T-helper 2 cell treated with Interferon-gamma antibody and Interleukin-4, amounts not matched to agents 100 ng/mL and 5 ng/mL, for 36 hours (primary cell): ENCODE results near the gene GIMAP5. TPM values are rescaled to one million over a fixed set of nuclear protein-coding genes. Genes with fewer than 3 reads are reported as not detected.

ENCODE experiments used
- intact Hi-C: fragments of 100-400 bp; cut with micrococcal nuclease; formaldehyde crosslinking; loops from one replicate; pipeline ENCODE4 v1.15.1; 2023
- total RNA-seq: library from RNA; stranded (reverse); gene quantifications from 2 replicates; pipeline ENCODE4 v1.2.3, GENCODE V29; 2022

The GIMAP5 gene
- 77.7 and 90.8 TPM in 2 replicates for total RNA-seq

DNA sequence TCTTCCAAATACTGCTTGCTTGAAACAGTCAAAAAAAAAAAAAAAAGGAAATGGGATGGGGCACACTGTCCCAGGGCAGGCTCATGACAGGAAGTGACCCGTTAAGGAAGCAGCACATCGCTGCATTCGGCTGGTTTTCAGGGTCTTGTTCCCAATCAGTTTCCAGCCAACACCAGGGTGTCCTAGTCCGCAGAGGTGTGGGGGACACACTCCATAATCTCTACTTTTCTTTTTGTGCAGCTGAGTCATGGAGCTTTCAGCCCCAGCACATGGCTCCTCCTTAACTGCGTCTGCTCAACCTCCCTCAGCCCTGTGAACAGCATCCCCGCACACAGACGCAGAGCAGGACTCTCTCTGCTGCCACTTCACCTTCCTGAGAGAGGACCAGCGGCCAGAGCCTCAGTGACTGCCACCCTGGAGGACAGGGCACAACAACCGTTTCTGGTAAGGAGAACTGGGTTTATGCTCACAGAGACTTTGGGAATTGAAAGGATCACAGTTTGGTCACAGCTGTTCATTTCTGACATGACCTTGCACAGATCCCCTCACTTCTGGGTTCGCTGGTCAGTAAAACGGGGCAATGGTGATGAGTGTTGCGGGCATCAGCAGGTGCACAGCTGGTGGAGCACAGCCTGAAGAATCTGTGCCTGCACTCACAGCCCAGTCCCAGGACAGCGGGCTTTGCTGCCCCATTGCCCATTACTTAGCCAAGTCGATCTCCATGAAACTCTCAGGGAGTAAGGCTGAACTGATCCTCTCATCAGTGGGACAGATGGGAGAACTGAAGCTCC, at the start of gene GIMAP5:
TSS of gene GIMAP5 (plus strand) at position 154 of the 791 bp plus-strand sequence. CDS start 3,467 bp downstream, outside the sequence.
- intact Hi-C loops = loop anchor here (1.0 to 5.0 kb wide), 6 partner anchors 21 to 290 kb away; partner anchors contain the start of genes GIMAP1, GIMAP2 and GIMAP4

DNA sequence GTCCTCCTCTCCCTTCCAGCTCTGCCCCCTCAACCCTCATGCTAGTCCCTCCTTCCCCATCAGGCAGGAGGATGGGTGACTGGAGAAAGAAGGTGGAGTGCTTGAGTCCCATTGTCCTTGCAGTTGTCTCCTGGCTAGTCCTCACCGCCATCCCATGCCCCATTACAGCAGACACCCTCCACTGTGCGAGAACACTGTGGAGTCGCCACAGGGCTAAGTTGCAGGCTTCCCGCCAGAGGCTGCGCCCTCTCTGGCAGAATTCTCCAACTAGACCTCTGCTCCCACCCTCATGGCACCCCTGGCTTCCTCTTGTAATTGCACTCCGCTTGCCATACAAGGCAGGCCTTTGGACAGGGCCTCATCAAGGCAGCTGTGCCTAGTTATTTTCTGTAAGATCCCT, 48.6 kb upstream of the GIMAP5 start:
- intact Hi-C loops = loop anchor here (5.0 kb wide), 2 partner anchors 49 to 171 kb away; partner anchors contain the start of gene GIMAP5

DNA sequence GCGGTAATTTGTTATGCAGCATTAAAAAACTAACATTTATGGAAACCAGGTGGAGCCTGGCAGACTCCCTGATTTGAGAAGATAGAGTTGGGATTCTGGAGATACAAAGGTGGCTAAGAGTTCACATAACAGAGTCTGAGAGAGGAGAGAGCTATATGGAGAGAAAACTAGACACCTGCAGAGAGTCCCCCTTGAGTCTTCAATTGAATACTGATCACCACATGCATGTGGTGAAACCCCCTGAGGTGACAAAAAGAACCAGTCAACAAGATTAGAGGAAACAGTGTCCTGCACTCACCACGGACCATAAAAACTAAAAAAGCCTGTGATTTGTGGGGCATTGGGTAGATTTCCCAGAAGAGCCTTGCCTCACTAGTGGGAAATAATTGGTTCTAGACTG, 41.6 kb upstream of the GIMAP5 start:
- intact Hi-C loops = no loop called here

DNA sequence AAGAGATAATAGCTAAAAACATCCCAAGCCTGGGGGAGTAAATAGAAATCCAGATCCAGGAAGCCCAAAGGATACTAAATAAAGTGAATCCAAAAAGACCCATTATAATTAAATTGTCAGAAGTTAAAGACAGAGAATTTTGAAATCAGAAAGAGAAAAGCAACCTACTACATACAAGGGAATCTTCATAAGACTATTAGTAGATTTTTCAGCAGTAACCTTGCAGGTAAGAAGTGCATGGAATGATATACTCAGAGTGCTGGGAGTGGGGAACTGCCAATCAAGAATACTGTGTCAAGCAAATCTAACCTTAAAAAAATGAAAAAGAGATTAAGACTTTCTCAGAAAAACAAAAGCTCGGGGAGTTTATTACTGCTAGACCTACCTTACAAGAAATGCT, 34.0 kb upstream of the GIMAP5 start:
- intact Hi-C loops = no loop called here

DNA sequence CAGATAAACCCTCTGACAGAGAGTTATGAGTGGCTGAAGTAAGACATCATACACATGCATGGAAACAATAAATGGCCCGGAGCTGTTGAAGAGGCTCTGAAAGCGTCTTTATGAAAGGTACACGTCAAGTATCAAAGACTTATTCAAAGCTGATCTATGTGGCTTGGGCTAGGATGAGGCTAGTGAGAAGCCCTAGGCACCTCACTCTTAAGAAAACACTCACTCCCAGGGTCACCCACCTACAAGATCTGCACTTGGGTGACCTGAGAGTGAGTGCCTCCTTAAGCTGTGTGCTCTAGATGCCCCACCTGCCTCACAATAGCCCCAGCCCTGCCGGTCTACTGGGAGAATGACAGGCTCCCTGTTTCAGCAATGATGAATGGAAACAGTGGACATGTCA, 21.9 kb upstream of the GIMAP5 start:
- intact Hi-C loops = loop anchor here (5.0 kb wide), 3 partner anchors 42 to 83 kb away; partner anchors contain the start of gene GIMAP6

DNA sequence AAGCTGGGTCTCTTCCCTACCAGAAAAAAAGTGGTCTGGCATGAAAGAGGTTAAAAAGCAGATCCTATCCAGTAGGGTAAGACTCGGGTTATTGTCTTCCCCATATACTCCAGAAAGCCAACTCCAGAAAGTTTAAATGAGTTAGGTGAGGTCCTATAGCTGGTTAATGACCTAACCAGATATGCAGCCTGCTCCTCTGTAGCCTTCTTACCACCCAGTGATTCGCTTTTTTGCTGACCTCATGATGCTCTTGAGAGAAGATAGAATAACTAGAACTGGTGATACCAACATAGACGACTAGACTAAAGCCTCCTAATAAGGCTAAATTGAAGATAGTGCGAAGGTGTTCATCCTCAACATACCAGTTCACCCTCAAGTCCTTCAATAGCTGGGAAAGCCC, 21.5 kb upstream of the GIMAP5 start:
- intact Hi-C loops = loop anchor here (2.0 to 5.0 kb wide), 4 partner anchors 21 to 83 kb away; partner anchors contain the start of genes GIMAP5 and GIMAP6

DNA sequence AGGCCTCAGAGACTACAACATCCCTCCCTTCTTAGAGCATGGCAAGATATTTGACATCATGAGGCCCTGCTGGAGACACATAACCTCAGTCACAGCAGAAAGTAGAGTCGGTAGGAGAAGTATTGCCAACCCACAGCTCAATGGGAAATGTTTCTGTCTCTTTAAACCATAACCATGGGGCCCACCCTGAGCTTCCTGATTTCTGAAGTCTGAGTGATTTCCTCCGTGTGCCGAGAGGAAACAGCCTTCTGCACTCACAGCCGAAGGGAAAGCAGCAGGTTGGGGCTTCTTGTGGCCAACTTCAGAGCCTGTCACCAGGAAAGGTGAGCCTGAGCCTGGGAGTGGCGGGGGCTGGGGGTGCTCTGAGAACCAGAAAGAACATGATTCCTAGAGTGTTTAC, 20.9 kb upstream of the GIMAP5 start, which contains the start of gene GIMAP1:
TSS of gene GIMAP1 (plus strand) at position 246 of the 400 bp plus-strand sequence. CDS start 2,435 bp downstream, outside the sequence.
- intact Hi-C loops = loop anchor here (2.0 to 5.0 kb wide), 4 partner anchors 20 to 84 kb away; partner anchors contain the start of genes GIMAP5 and GIMAP6

DNA sequence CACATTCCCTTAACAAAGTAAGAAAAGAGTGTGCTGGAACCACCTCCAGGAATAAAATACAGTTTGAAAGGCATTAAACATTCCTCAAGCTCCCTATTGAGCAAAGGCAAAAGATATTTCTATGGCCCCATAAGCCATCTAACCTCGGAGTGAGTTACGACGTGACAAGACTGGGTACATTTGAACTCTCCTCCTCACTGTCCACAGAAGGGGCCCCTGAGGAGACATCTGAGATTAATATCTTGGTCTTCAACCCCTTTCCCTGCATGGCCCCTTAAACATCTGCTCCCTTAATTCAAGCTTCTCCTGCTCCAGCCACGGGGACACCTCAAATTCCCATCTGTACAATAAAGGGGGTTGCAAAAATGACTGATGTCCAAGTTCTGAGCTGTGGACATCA, 20.3 kb upstream of the GIMAP5 start:
- intact Hi-C loops = loop anchor here (2.0 to 5.0 kb wide), 4 partner anchors 20 to 85 kb away; partner anchors contain the start of genes GIMAP5 and GIMAP6

DNA sequence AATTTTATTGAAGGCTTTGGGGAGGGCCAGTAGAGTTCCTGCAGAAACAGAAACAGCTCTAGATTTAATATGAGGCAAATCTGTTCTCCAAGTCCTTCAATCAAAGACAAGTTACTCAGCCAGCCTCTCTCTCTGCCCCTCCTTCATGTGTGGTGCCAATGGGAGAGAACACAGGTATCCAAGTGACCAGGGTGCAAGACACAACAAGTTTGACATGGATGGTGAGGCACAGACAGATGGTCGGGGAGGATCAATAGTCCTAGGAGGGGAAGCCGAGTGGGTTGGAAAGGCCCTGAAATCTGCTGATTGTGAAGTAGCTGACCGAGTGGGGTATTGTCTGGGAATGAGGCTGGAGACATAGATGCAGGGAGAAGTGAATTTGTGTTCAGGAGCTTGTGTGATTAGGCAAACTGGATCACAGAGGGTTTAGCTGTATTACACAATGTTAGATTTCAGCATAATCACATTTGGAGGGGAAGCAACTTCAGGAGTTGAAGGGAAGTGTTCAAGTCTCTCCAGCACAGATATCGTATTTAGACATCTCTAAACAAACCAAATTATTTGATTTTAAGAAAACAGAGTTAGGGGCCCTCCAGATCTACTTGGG, 19.3 kb upstream of the GIMAP5 start:
- intact Hi-C loops = loop anchor here (2.0 to 5.0 kb wide), 4 partner anchors 19 to 86 kb away; partner anchors contain the start of genes GIMAP5 and GIMAP6

DNA sequence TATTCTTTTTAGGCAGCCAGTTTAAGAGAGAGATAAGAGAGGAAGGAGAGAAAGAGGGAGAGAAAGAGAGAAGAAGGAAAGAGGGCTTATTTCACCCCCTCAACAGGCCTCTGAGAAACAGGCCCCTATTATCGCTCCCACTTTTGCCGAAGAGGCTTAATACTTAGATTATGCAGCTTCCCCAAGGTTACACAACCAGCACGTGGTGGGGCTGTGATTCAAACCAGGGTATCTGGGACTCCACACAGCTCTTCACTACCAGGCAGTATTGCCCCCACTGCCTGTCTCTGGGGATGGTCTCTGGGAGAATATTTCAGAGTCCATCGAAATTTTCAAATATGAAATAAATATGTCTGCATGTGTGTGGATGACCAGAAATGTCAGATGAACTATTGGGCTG, 17.8 kb upstream of the GIMAP5 start:
- intact Hi-C loops = loop anchor here (5.0 kb wide), 3 partner anchors 38 to 87 kb away; partner anchors contain the start of gene GIMAP6

DNA sequence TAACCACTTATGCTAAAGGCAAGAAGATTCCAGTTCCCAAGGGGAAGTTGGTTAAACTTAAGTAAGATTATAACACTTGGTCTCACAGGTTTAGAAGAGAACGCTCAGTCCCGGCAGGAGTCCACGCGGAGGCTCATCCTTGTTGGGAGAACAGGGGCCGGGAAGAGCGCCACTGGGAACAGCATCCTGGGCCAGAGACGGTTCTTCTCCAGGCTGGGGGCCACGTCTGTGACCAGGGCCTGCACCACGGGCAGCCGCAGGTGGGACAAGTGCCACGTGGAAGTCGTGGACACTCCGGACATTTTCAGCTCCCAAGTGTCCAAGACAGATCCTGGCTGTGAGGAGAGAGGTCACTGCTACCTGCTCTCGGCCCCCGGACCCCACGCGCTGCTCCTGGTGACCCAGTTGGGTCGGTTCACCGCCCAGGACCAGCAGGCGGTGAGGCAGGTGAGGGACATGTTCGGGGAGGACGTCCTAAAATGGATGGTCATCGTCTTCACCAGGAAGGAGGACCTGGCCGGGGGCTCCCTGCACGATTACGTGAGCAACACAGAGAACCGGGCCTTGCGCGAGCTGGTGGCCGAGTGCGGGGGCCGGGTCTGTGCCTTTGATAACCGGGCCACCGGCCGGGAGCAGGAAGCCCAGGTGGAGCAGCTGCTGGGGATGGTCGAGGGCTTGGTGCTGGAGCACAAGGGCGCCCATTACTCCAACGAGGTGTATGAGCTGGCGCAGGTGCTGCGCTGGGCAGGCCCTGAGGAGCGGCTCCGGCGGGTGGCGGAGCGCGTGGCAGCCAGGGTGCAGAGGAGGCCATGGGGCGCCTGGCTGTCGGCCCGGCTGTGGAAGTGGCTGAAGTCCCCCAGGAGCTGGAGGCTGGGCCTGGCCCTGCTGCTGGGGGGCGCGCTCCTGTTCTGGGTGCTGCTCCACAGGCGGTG, 17.0 kb upstream of the GIMAP5 start:
- intact Hi-C loops = loop anchor here (5.0 kb wide), 3 partner anchors 37 to 88 kb away; partner anchors contain the start of gene GIMAP6

DNA sequence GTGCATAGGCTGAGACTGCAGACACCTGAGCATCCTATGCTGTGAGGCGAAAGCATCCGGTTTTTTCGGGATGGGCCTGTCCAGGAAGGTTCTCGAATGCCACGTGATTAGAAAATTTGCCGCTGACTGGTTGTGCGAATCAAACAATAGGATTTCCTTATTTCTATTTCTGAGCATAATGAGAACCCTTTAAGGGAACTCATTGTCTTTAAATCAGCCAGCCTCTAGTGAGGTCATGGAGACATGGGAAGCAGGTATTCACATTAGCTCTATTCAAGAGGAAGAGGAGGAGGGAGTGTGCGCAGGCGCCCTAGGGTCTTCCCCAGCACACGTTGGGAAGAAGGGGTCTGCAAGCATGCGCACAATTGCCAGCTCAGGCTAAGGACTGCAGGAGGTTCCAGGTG, 15.2 kb upstream of the GIMAP5 start:
- intact Hi-C loops = no loop called here

DNA sequence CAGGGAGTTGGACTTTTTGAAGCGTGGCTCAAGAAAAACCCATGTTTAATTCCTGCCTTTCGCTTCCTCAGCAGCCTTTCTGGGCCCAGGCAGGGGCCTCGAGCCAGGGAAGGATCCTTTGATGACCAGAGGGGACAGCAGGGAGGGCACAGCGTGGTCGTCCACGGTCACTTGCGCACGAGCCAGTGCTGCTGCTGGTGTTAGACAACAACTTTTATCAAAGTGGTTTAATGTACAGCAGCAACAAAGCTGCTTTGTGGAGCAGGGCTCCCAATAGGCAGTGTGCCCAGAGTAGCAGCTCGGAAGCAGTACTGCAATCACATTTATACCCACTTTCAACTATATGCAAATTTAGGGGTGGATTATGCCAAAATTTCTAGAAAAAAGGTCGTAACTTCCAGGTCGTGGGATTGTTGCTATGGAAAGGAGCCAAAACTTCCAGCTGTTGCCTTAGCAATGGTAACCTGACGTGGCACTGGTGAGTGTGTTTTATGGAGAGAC, 14.7 kb upstream of the GIMAP5 start:
- intact Hi-C loops = no loop called here

DNA sequence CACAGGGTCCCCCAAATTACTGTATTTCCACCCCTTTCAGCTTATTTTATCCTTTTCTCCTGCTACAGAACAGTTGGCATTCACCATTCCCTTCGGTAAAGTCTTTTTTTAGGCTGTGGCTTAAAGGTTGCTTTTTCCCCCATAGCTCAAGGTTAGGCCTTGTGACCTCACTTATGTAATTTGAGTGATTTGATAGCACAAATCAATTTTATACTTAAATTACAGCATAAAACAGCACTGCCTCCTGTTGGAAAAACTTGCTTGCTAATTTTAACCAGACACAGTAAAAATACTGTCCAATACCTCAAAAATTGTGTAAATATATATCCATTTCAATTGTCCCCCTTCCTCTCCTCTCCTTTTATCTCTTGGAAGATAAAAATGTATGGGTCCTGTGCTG, 13.8 kb upstream of the GIMAP5 start:
- intact Hi-C loops = no loop called here

DNA sequence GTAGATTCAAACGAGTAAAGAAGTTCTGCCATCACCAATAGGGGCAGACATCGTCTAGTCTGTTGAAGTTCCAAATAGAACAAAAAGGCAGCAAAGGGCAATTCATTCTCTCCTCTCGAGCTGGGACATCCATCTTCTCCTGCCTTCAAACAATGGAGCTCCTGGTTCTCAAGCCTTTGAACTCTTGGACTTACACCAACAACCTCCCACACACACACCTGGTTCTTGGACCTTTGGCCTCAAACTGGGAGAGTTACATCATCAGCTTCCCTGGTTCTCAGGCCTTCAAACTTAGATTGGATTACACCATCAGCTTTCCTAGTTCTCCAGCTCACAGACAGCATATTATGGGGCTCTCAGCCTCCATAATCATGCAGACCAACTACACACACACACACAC, 9.8 kb upstream of the GIMAP5 start:
- intact Hi-C loops = no loop called here

DNA sequence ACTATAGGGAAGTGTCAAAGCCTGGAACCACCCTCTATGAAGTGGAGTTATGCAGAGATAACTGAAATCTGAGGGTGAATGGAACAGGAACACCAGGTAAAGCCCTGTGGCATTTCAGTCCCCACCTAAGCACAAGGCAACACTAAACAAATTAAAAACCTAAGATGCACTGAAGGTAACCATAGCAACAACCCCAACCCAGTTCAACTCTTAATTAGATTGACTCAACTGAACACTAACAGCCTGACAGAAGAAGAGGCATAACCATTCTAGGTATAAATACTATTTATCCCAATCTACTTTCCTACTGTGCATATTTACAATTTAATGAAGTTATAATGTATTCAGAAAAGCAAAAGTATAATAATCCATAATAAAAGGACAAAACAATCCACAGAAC, 9.2 kb upstream of the GIMAP5 start:
- intact Hi-C loops = no loop called here

DNA sequence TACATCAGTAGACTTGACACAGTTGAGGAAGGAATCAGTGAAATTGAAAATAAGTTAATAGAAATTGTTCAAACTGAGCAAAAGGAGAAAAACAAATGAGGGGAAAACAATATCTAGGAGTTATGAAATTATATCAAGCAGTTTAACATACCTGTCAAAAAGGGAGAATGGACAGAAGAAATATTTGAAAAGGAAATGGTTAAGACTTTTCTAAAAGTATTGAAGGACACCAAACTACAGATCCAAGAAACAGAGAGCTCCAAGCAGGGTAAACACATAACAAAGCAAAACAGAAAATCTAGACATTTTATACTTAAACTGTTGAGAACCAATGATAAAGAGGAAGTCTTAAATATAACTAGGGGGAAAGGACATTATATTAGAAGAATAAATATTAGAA, 8.6 kb upstream of the GIMAP5 start:
- intact Hi-C loops = no loop called here

DNA sequence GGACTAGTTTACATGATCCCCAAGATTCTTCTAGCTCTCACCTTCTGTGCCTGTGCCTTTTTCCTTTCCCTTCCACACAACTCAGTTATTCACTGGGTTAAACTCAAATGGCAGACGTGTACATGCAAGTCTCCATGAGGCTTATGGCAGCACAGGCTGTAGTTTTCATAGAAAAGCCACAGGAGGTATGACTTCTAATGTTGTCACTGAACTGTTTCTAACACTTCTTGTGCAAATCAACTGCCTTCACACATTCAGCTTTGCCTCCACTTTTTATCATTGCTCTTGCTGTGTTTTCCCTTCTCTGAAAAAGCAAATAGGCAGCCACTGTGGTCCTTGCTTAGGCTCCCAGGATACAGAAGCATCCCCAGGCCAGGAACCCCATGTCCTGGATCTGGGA, 5.3 kb upstream of the GIMAP5 start:
- intact Hi-C loops = no loop called here

DNA sequence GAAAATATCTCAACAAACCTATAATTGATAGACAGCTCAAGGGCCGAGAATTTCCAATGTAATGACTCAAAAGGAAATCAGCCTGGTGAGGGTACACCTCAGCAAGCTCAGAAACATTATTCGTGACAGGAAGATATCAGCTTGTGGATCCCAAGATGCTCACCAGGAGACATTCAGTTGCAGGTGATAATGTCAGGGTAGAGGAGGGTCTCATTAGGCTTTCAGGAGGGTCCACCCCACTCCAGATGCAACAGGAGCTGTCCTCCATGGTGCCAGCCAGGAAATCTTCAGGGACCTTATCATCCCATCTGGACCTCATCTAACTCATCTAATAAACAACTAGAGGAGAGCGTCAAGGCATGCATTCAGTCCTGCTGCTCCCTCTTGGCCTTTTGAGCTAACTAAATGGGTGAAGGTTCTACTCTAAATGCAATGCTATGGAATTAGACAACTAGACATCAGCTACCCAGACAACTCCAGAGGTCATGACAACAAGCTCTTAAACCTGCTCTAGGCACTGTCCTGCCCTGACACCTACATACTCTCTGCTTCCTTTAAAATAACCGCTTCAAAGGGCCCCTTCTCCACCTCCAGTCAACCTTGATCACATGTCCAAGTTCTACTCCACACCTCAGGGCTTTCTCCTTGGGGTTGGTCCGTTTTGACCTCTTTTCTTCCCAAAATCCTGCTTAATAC, 4.3 kb upstream of the GIMAP5 start:
- intact Hi-C loops = no loop called here

DNA sequence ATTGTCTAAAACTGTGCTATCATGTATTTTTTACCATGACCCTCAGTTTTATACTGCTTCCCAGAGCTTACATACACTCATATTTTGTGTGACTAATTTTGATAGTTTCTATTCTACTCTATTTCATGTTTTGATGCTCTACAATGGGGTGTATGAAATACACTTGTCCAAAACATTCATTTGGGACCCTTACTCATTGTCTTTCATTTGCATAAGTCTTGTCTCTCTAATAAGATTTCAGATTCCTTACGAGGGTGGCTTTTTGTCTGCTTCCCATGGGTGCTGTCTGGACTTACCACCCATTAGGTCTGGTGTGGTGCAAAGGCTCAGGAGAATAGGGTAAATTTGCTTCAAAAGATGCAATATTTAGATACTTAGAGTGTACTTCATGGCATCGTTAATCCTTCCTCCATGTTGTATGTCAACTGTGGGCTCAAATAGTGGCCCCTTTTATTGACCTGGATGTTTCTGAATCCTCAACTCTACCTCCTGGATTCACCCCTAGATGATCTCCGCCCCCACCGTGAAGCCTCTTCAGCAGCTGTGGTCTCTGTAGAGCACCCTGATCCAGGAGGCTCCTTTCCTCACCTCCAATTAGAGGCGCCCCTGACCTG, 3.6 kb upstream of the GIMAP5 start:
- intact Hi-C loops = no loop called here
